OCI-LY1 (cell line): ENCODE measurements around the gene UTP3.

Experiments
- EZH2 ChIP-seq: fragments of 200-600 bp; sonication (generic), shearing (Covaris generic); IDR thresholded peaks from 2 replicates; pipeline ENCODE4 v1.8.0; 2017; ENCODE audit warnings: borderline replicate concordance, mixed run types, mild to moderate bottlenecking, antibody characterized with exemption, low read length, moderate library complexity, mixed read lengths
- TF ChIP-seq, protein P1 (sequence below): fragments of 200-600 bp; sonication (generic), shearing (Covaris generic); IDR thresholded peaks from 2 replicates; pipeline ENCODE4 v1.5.1; 2017; ENCODE audit warnings: mild to moderate bottlenecking, antibody characterized with exemption, low read length, moderate library complexity, mixed read lengths

DNA sequence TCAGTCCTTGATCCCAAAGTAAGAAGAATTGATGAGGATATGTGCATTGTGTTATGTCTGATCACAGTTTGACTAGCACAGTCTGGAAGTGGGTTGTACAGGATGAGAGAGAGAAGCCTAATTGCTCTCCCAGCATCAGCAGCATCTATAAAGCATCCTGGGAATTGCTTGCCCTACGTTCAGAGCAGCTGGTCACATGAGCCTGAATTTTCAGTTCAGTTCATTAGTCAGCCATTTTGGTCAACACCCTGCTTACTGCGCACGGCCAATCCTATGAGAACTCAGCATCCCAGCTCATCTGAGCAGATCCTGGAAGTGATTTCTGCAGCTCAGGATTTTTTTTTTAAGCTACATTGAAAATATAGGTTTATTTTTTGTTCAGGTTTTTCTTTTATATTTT lies 33.4 kb downstream of the UTP3 start, which contains the start of gene RUFY3:
- TF ChIP-seq, protein P1, sequence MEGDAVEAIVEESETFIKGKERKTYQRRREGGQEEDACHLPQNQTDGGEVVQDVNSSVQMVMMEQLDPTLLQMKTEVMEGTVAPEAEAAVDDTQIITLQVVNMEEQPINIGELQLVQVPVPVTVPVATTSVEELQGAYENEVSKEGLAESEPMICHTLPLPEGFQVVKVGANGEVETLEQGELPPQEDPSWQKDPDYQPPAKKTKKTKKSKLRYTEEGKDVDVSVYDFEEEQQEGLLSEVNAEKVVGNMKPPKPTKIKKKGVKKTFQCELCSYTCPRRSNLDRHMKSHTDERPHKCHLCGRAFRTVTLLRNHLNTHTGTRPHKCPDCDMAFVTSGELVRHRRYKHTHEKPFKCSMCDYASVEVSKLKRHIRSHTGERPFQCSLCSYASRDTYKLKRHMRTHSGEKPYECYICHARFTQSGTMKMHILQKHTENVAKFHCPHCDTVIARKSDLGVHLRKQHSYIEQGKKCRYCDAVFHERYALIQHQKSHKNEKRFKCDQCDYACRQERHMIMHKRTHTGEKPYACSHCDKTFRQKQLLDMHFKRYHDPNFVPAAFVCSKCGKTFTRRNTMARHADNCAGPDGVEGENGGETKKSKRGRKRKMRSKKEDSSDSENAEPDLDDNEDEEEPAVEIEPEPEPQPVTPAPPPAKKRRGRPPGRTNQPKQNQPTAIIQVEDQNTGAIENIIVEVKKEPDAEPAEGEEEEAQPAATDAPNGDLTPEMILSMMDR = no peak
- no peak for TF ChIP-seq EZH2
